WI38 (cell line): Measurements from ENCODE around the gene ANP32E.
"Not testable (repeated sequence)": the region's sequence is repeated elsewhere in the genome, so short reads cannot be mapped to it uniquely, and the experiment has no call there.

Experiments
- H3K4me3 ChIP-seq: 2 replicates; pipeline ENCODE4 v1.5.1; 2011; ENCODE audit warnings: low read depth, mild to moderate bottlenecking, control low read depth, low read length
- TF ChIP-seq, protein P1 (sequence below): IDR thresholded peaks from 2 replicates; pipeline ENCODE4 v1.5.1; 2012; ENCODE audit warnings: low read depth, mild to moderate bottlenecking, control low read depth, low read length

The ANP32E gene

DNA sequence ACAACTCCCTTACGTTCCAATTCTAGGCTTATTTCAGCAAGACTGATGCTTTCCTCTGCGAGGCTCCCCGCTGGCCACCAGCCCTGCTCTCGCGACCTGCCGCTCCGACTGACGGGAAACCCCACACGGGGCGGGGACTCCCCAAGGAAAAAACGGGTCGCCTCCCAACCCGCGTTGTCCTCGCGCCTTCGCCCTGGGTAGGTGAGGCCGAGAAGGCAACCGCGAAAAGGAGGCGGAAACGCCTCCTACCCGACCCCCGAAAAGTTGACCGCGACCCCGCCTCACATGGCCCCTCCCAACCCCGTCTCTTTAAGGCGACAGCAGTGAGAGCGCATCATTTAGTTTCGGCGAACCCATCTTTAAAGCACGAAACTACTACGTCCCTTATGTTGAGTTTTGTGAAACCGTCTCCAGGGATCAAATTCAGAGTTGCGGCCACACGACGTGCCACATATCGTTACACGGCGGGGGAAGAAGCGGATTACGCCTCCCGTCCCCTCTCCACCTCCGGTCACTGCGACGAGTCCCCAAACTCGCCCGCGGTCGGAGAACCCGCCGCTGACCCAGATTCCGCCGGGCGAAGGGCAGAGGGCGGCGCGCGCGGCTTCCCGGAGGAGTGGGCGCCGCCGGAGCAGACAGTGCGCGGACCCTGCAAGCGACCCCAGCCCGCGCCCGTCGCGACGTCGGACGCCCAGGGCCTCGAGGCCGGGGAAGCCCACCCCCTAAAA lies 1.2 kb downstream of the ANP32E start:
- TF ChIP-seq, protein P1, sequence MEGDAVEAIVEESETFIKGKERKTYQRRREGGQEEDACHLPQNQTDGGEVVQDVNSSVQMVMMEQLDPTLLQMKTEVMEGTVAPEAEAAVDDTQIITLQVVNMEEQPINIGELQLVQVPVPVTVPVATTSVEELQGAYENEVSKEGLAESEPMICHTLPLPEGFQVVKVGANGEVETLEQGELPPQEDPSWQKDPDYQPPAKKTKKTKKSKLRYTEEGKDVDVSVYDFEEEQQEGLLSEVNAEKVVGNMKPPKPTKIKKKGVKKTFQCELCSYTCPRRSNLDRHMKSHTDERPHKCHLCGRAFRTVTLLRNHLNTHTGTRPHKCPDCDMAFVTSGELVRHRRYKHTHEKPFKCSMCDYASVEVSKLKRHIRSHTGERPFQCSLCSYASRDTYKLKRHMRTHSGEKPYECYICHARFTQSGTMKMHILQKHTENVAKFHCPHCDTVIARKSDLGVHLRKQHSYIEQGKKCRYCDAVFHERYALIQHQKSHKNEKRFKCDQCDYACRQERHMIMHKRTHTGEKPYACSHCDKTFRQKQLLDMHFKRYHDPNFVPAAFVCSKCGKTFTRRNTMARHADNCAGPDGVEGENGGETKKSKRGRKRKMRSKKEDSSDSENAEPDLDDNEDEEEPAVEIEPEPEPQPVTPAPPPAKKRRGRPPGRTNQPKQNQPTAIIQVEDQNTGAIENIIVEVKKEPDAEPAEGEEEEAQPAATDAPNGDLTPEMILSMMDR = no peak
- H3K4me3 ChIP-seq = peak overlapping the region; percentile 76

DNA sequence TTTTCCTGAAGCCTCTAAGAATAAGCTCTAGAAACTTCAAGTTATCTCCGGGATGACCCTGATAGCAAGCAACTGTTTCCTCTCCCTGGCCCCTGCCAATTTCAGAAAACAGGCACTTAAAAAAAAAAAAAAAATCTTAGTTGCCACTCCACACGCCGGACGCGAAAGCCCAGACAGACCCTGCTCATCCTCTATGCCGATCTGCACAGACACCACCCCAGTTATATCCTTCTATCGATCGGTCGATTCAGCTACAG lies 1.7 kb downstream of the ANP32E start:
- TF ChIP-seq, protein P1 = no peak
- peak overlapping the region; percentile 76 for H3K4me3 ChIP-seq

DNA sequence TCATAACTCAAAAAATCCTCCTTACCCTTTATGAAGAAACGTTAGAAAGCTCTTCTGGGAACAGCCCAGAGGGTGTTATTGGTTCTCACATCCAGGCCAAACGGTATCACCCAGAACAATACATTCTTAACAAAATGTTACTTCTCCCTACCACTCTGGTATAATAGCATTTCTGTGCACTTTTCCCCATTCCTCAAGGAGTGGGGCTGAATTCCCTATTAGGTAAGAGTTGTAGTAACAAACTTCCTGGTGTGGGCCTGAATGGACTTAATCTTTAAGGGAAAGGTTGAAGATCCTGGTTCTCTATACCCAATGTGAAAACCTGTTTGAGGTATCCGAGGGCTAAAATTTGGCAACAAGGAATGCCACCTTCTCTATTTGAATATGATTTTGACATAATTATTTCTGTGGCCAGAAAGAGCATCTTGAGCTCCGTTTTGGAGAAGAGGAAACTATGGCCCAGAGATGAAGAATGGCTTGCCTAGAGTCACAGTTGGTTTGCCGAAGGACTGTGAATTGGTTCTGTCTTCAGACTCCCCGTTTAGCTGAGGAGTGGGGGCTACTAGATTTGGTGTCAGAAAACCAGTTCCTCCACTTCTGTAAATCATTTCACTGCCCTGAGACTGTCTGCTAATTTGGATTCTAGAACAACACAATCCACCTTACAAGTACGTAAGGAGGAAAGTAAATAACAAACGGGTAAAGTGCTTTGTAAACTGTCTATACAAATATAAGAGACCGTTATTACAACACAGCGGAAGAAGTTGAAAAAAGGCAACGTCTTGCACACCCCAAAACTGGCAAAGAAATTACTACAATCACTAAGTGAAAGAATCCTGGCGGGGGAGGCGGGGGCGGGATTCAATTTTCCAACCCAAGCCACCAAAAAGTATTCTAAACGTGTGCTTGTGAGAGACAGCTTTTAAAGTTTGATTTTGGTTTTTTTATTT lies 2.3 kb downstream of the ANP32E start:
- peak overlapping the region; percentile 76 for H3K4me3 ChIP-seq
- TF ChIP-seq, protein P1 = no peak

DNA sequence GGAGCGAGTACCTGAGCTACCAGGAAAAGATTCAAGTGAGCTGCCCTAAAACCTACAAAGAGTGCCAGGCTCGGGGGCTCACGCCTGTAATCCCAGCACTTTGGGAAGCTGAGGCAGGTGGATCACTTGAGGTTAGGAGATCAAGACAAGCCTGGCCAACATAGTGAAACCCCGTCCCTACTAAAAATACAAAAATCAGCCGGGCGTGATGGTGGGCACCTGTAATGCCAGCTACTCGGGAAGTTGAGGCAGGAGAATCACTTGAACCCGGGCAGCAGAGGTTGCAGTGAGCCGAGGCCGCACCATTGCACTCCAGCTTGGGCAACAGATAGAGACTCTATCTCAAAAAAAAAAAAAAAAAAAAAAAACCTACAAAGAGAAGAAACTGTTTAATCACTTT lies 3.0 kb downstream of the ANP32E start:
- not testable (repeated sequence) for H3K4me3 ChIP-seq

DNA sequence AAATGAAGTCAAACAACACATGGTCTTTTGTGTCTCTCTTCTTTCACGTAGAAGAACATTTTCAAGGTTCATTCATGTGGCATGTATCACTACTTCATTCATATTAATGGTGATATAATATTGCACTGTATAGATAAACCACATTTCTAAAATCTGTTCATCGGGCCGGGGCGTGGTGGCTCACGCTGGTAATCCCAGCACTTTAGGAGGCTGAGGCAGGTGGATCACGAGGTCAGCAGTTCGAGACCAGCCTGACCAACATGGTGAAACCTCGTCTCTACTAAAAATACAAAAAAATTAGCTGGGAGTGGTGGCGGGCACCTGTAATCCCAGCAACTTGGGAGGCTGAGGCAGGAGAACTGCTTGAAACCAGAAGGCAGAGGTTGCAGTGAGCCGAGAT lies 7.7 kb downstream of the ANP32E start:
- not testable (repeated sequence) for H3K4me3 ChIP-seq

DNA sequence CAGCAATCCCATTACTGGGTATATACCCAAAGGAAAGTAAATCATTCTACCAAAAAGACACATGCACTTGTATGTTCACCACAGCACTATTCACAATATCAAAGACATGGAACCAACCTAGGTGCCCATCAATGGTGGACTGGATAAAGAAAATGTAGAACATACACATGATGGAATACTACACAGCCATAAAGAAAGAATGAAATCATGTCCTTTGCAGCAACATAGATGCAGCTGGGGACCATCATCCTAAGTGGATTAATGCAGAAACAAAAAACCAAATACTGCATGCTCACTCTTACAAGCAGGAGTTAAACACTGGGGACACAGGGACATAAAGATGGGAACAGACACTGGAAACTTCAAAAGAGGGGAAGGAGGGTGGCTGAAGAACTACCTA lies 8.7 kb downstream of the ANP32E start:
- TF ChIP-seq, protein P1 = no peak

DNA sequence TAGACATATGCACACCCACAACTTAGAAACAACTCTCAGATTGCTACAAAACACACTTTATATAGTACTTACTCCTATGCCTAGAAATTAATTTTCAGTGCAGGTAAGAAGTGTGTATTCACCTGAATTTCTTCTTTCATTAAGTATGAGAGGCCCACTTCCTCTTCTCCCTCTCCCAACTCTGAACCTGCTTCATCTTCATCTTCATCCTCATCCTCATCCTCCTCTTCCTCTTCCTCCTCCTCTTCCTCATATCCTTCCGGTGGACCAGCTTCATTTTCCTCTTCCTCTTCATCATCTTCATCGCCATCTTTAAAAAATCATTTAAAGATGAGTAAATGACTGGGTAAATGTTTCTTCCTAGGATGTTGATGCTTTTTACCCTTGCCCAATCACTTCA lies 9.4 kb downstream of the ANP32E start:
- TF ChIP-seq, protein P1 = no peak
- no peak overlapping the region for H3K4me3 ChIP-seq

More for the DNA sequence above, 8.7 kb downstream of the ANP32E start:
- H3K4me3 ChIP-seq = no peak overlapping the region

DNA sequence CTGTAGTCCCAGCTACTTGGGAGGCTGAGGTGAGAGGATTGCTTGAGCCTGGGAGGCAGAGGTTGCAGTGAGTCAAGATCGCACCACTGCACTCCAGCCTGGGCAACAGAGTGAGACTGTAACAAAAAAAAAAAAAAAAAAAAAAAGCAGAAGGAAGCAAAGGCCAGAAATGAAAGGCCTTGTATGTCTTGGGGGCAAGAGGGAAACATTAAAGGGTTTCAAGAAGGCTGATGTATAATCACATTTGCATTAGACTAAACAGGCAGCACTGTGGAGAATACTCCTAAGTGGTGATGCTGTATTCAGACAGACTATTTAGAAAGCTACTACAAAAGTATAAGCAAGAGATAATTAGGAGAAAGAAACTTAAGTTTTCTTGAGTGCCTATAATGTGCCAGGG lies 10.4 kb downstream of the ANP32E start:
- TF ChIP-seq, protein P1 = no peak
- H3K4me3 ChIP-seq = no peak overlapping the region
